Endothelial cell of umbilical vein (primary cell): ENCODE measurements around the gene PCDH17.

Experiments used
- EZH2 ChIP-seq: IDR thresholded peaks from 2 replicates; pipeline ENCODE4 v1.6.1; 2012; ENCODE audit warnings: borderline replicate concordance, low read depth, mild to moderate bottlenecking, moderate library complexity, low read length, inconsistent platforms; ENCODE audit not compliant: severe bottlenecking
- GATA2 ChIP-seq: IDR thresholded peaks from 2 replicates; pipeline ENCODE4 v1.7.0; 2011; ENCODE audit warnings: low read depth, mild to moderate bottlenecking, moderate library complexity, mixed read lengths, low read length; ENCODE audit not compliant: insufficient read length, insufficient read depth
- MYC ChIP-seq: IDR thresholded peaks from one replicate; pipeline ENCODE4 v1.6.1; 2011; ENCODE audit warnings: mild to moderate bottlenecking, low read depth, low read length
- POLR2A ChIP-seq: IDR thresholded peaks from 2 replicates; pipeline ENCODE4 v1.6.1; 2012; ENCODE audit warnings: low read depth, mild to moderate bottlenecking, control low read depth, low read length
- POLR2AphosphoS5 ChIP-seq: IDR thresholded peaks from 2 replicates; pipeline ENCODE4 v1.6.1; 2012; ENCODE audit warnings: low read depth, mild to moderate bottlenecking, control low read depth, low read length, moderate library complexity; ENCODE audit not compliant: insufficient read depth
- TF ChIP-seq, protein P1 (sequence below), 2 donors: IDR thresholded peaks; 1 replicate in 1 of 2; 2 replicates in 1 of 2; pipeline ENCODE4 v1.5.1; 2011; ENCODE audit warnings: low read length in 2 of 2, mild to moderate bottlenecking in 2 of 2, moderate library complexity in 2 of 2, control low read depth in 1 of 2, inconsistent platforms in 1 of 2, low read depth in 1 of 2; ENCODE audit not compliant: insufficient read depth in 1 of 2; ENCODE audit errors: extremely low read depth in 1 of 2
- TF ChIP-seq, protein P2 (sequence below): IDR thresholded peaks from 2 replicates; pipeline ENCODE4 v1.6.1; 2011; ENCODE audit not compliant: insufficient read depth, insufficient read length

- TF ChIP-seq, protein P1, sequence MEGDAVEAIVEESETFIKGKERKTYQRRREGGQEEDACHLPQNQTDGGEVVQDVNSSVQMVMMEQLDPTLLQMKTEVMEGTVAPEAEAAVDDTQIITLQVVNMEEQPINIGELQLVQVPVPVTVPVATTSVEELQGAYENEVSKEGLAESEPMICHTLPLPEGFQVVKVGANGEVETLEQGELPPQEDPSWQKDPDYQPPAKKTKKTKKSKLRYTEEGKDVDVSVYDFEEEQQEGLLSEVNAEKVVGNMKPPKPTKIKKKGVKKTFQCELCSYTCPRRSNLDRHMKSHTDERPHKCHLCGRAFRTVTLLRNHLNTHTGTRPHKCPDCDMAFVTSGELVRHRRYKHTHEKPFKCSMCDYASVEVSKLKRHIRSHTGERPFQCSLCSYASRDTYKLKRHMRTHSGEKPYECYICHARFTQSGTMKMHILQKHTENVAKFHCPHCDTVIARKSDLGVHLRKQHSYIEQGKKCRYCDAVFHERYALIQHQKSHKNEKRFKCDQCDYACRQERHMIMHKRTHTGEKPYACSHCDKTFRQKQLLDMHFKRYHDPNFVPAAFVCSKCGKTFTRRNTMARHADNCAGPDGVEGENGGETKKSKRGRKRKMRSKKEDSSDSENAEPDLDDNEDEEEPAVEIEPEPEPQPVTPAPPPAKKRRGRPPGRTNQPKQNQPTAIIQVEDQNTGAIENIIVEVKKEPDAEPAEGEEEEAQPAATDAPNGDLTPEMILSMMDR (IDR thresholded peaks at IDR 0.05; ENCODE audit: extremely low read depth in 1 of 2, insufficient read depth in 1 of 2, low read depth in 1 of 2, low read length in 2 of 2), result no peak
- no peak for TF ChIP-seq POLR2A
- no peak for TF ChIP-seq EZH2
- no peak for TF ChIP-seq POLR2AphosphoS5
- TF ChIP-seq, protein P2, sequence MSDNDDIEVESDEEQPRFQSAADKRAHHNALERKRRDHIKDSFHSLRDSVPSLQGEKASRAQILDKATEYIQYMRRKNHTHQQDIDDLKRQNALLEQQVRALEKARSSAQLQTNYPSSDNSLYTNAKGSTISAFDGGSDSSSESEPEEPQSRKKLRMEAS, result no peak
- TF ChIP-seq MYC, result no peak
- no peak for TF ChIP-seq GATA2
Measured at GRCh38 chr13:57635541-57636085, 4.1 kb downstream of the PCDH17 start.
